Muscle layer of duodenum (tissue), 2 donors: ENCODE data around the gene MBOAT2.

ENCODE experiments used
- H3K27ac ChIP-seq: one replicate; pipeline ENCODE4 v1.7.0; 2013; ENCODE audit warnings: mild to moderate bottlenecking, low read length
- H3K27me3 ChIP-seq: one replicate; pipeline ENCODE4 v1.7.0; 2013; ENCODE audit warnings: low read depth, mild to moderate bottlenecking, control low read depth, low read length
- H3K36me3 ChIP-seq, 2 donors: one replicate each; pipeline ENCODE4 v1.7.0; 2013; ENCODE audit warnings: low read length in 2 of 2, control low read depth in 1 of 2, mild to moderate bottlenecking in 1 of 2; ENCODE audit not compliant: insufficient read depth in 2 of 2, control insufficient read depth in 1 of 2
- H3K4me1 ChIP-seq, 2 donors: one replicate each; pipeline ENCODE4 v1.7.0; 2013; ENCODE audit warnings: low read length in 2 of 2, mild to moderate bottlenecking in 2 of 2, control low read depth in 1 of 2, moderate library complexity in 1 of 2; ENCODE audit not compliant: insufficient read depth in 2 of 2, control insufficient read depth in 1 of 2
- H3K4me3 ChIP-seq, 2 donors: one replicate each; pipeline ENCODE4 v1.7.0; 2013; ENCODE audit warnings: low read length in 2 of 2, low read depth in 1 of 2, mild to moderate bottlenecking in 1 of 2
- H3K9me3 ChIP-seq, 2 donors: one replicate each; pipeline ENCODE4 v1.7.0; 2013; ENCODE audit warnings: low read length in 2 of 2, control low read depth in 1 of 2, mild to moderate bottlenecking in 1 of 2; ENCODE audit not compliant: control insufficient read depth in 1 of 2
- donor health status: healthy.

MBOAT2 gene

GRCh38 chr2:8872821-8873432 lies 130.6 kb downstream of the MBOAT2 start:
- H3K4me3 ChIP-seq: no peak overlapping the region
- no peak overlapping the region for H3K27ac ChIP-seq
- H3K4me1 ChIP-seq: no peaks in the 10 kb centered on the region
- H3K36me3 ChIP-seq: peaks cover 0 to 7% of the 10 kb centered on the region in 2 donors
- H3K27me3 ChIP-seq: no peaks in the 10 kb centered on the region
- no peaks in the 10 kb centered on the region for H3K9me3 ChIP-seq

- no peak overlapping the region for H3K4me3 ChIP-seq
- H3K9me3 ChIP-seq: no peaks in the 10 kb centered on the region
- H3K27me3 ChIP-seq: no peaks in the 10 kb centered on the region
- H3K27ac ChIP-seq: no peak overlapping the region
- H3K36me3 ChIP-seq: no peaks in the 10 kb centered on the region
- no peaks in the 10 kb centered on the region for H3K4me1 ChIP-seq
Observed at GRCh38 chr2:8870441-8870840, 133.0 kb downstream of the MBOAT2 start.

GRCh38 chr2:8867363-8867762 lies 136.1 kb downstream of the MBOAT2 start:
- no peak overlapping the region for H3K27ac ChIP-seq
- no peaks in the 10 kb centered on the region for H3K9me3 ChIP-seq
- no peaks in the 10 kb centered on the region for H3K27me3 ChIP-seq
- H3K36me3 ChIP-seq: peaks cover 0 to 3% of the 10 kb centered on the region in 2 donors
- no peaks in the 10 kb centered on the region for H3K4me1 ChIP-seq
- no peak overlapping the region for H3K4me3 ChIP-seq

GRCh38 chr2:8863331-8863953 lies 140.0 kb downstream of the MBOAT2 start:
- Histone ChIP-seq H3K9me3 (no peaks in the 10 kb centered on the region), H3K4me3 (no peak overlapping the region), H3K36me3 (peaks cover 0 to 12% of the 10 kb centered on the region in 2 donors), H3K4me1 (no peaks in the 10 kb centered on the region), H3K27ac (no peak overlapping the region), H3K27me3 (no peaks in the 10 kb centered on the region)

GRCh38 chr2:8862230-8862629 lies 141.3 kb downstream of the MBOAT2 start:
- H3K4me1 ChIP-seq: no peaks in the 10 kb centered on the region
- no peaks in the 10 kb centered on the region for H3K27me3 ChIP-seq
- no peaks in the 10 kb centered on the region for H3K9me3 ChIP-seq
- peaks cover 0 to 12% of the 10 kb centered on the region in 2 donors for H3K36me3 ChIP-seq
- no peak overlapping the region for H3K27ac ChIP-seq
- H3K4me3 ChIP-seq: no peak overlapping the region

- no peaks in the 10 kb centered on the region for H3K4me1 ChIP-seq
- H3K4me3 ChIP-seq: no peak overlapping the region
- H3K27me3 ChIP-seq: no peaks in the 10 kb centered on the region
- H3K27ac ChIP-seq: no peak overlapping the region
- H3K9me3 ChIP-seq: no peaks in the 10 kb centered on the region
- H3K36me3 ChIP-seq: peaks cover 0 to 12% of the 10 kb centered on the region in 2 donors
Observed at GRCh38 chr2:8861797-8862196, 141.7 kb downstream of the MBOAT2 start.

- Histone ChIP-seq H3K36me3 (peaks cover 0 to 12% of the 10 kb centered on the region in 2 donors), H3K9me3 (no peaks in the 10 kb centered on the region)
Observed at GRCh38 chr2:8860239-8860638, 143.2 kb downstream of the MBOAT2 start.

GRCh38 chr2:8858910-8859309 lies 144.6 kb downstream of the MBOAT2 start:
- H3K4me3 ChIP-seq: no peak overlapping the region
- no peaks in the 10 kb centered on the region for H3K9me3 ChIP-seq
- H3K27me3 ChIP-seq: no peaks in the 10 kb centered on the region
- H3K27ac ChIP-seq: no peak overlapping the region
- no peaks in the 10 kb centered on the region for H3K4me1 ChIP-seq
- H3K36me3 ChIP-seq: peaks cover 0 to 12% of the 10 kb centered on the region in 2 donors

More at GRCh38 chr2:8860239-8860638, 143.2 kb downstream of the MBOAT2 start:
- Histone ChIP-seq H3K4me3 (no peak overlapping the region), H3K27me3 (no peaks in the 10 kb centered on the region), H3K4me1 (no peaks in the 10 kb centered on the region), H3K27ac (no peak overlapping the region)

GRCh38 chr2:8858264-8858663 lies 145.2 kb downstream of the MBOAT2 start:
- Histone ChIP-seq H3K4me3 (no peak overlapping the region), H3K27ac (no peak overlapping the region), H3K36me3 (peaks cover 0 to 9% of the 10 kb centered on the region in 2 donors), H3K4me1 (no peaks in the 10 kb centered on the region), H3K27me3 (no peaks in the 10 kb centered on the region), H3K9me3 (no peaks in the 10 kb centered on the region)

GRCh38 chr2:8857709-8858108 lies 145.8 kb downstream of the MBOAT2 start:
- no peak overlapping the region for H3K27ac ChIP-seq
- peaks cover 0 to 9% of the 10 kb centered on the region in 2 donors for H3K36me3 ChIP-seq
- H3K27me3 ChIP-seq: no peaks in the 10 kb centered on the region
- no peak overlapping the region for H3K4me3 ChIP-seq
- no peaks in the 10 kb centered on the region for H3K4me1 ChIP-seq
- no peaks in the 10 kb centered on the region for H3K9me3 ChIP-seq

- Histone ChIP-seq H3K36me3 (peaks cover 0 to under 1% of the 10 kb centered on the region in 2 donors), H3K9me3 (no peaks in the 10 kb centered on the region), H3K27ac (no peak overlapping the region), H3K27me3 (no peaks in the 10 kb centered on the region), H3K4me3 (no peak overlapping the region), H3K4me1 (no peaks in the 10 kb centered on the region)
Observed at GRCh38 chr2:8856176-8856575, 147.3 kb downstream of the MBOAT2 start.

GRCh38 chr2:8855010-8855409 lies 148.5 kb downstream of the MBOAT2 start:
- Histone ChIP-seq H3K27me3 (no peaks in the 10 kb centered on the region), H3K4me3 (no peak overlapping the region), H3K27ac (no peak overlapping the region), H3K36me3 (no peaks in the 10 kb centered on the region), H3K9me3 (no peaks in the 10 kb centered on the region), H3K4me1 (no peaks in the 10 kb centered on the region)
